Measurements from ENCODE around the gene NRF1. TPM values are rescaled to one million over a fixed set of nuclear protein-coding genes. Genes with fewer than 3 reads are reported as not detected.

Gene NRF1
- total and polyA plus RNA-seq, 10 of the 15 experiments (the other 5 are each of a cell fraction or from before 2014, with no cell fraction given), result 3.5 to 23.1 (median 13.5) TPM

DNA sequence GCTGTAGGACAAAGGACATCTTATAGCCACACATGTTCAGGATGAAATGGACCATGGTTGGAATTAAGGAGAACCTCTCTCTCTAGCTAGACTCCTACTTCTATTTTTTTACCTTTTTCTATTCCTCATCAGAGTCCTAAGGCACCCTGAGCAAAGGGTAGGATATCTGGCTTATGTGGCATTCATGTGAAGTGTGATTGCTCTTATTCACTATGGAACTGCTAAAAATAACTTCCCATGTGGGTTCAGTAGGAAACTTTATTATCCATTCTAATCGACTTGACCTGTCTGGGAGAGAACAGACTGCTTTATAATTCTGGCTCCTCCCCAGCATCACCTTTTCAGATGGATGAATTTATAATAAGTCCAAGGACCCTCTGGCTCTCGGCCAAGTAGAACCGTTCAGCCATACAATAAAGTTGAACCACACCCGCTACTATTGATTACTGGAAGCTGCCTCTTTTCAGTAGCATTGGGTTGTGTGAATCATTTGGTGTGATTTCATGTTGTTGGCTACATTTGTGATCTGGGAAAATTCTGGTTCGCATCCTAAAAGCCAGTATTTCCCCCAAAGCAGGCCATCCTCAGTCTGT lies 117.5 kb downstream of the NRF1 start:
- in situ Hi-C loops (cut with MboI) (no loop called here), intact Hi-C loops (cut with micrococcal nuclease; ENCODE audit: unreplicated experiment) (loop anchor here (10.0 kb wide), 1 partner anchor 224 kb away; the partner anchor contains the start of gene SMKR1)
- ChIA-PET SMC1A (ENCODE audit: uncharacterized antibody, unreplicated experiment) (no interaction called here), POLR2A (no interaction called here), RAD21 (ENCODE audit: unreplicated experiment) (no interaction called here), CTCF (no interaction called here)
- no TSS peak for BruUV-seq (replicated peaks)
- H3K36me3 ChIP-seq (ENCODE audit: control insufficient read depth in 2 of 2, insufficient read depth in 2 of 2, low read length in 1 of 2), result peaks cover 0 to 10% of the 10 kb centered on the region in 2 experiments; a peak in 3 of 4 replicates
- 79% methylated on average over 5 of the region's 5 CpGs for WGBS (ENCODE audit: insufficient coverage, insufficient replicate concordance, low lambda C conversion rate, missing lambda C conversion rate)
- H3K4me1 ChIP-seq (ENCODE audit: control insufficient read depth, insufficient read depth, low read length), result no peaks in the 10 kb centered on the region
- no peak overlapping the region for H3K4me3 ChIP-seq
- no peak for DNase-seq (ENCODE audit: low read depth, low spot score)
- no peaks in the 10 kb centered on the region for H3K9me3 ChIP-seq (replicated peaks; ENCODE audit: control insufficient read depth, insufficient read depth, low read length)
- H4K20me1 ChIP-seq (ENCODE audit: control insufficient read depth, insufficient read depth), result no peaks in the 10 kb centered on the region
- no peak overlapping the region for H2AFZ ChIP-seq (ENCODE audit: control insufficient read depth, low read depth, low read length)
- H3K27me3 ChIP-seq (replicated peaks in 1 of 2; ENCODE audit: control insufficient read depth in 2 of 2, insufficient read depth in 2 of 2, low read length in 1 of 2), result no peaks in the 10 kb centered on the region
- H3K27ac ChIP-seq (ENCODE audit: control insufficient read depth, insufficient read depth), result no peak overlapping the region
- H3K79me2 ChIP-seq (ENCODE audit: control insufficient read depth, insufficient read depth, low read length), result no peaks in the 10 kb centered on the region
- no peak for FAIRE-seq
- no peak overlapping the region for H3K4me2 ChIP-seq (ENCODE audit: control insufficient read depth, insufficient read depth)
- ATAC-seq, result no peak
- no peak overlapping the region for H3K9ac ChIP-seq (ENCODE audit: control insufficient read depth, insufficient read depth, low read length)
- TF ChIP-seq, protein P1, sequence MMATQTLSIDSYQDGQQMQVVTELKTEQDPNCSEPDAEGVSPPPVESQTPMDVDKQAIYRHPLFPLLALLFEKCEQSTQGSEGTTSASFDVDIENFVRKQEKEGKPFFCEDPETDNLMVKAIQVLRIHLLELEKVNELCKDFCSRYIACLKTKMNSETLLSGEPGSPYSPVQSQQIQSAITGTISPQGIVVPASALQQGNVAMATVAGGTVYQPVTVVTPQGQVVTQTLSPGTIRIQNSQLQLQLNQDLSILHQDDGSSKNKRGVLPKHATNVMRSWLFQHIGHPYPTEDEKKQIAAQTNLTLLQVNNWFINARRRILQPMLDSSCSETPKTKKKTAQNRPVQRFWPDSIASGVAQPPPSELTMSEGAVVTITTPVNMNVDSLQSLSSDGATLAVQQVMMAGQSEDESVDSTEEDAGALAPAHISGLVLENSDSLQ (IDR thresholded peaks at IDR 0.05), result no peak
- TF ChIP-seq IKZF1 (conservative IDR thresholded peaks at IDR 0.05) (no peak), HDAC6 (IDR thresholded peaks at IDR 0.05; ENCODE audit: unreplicated experiment) (no peak), ESRRA (IDR thresholded peaks at IDR 0.05; ENCODE audit: low read length) (no peak), POLR2AphosphoS2 (IDR thresholded peaks at IDR 0.05; ENCODE audit: low read depth, low read length) (no peak), SIN3A (IDR thresholded peaks at IDR 0.05; ENCODE audit: low read depth, low read length) (no peak), SMARCA5 (IDR thresholded peaks at IDR 0.05) (no peak), FOXK2 (IDR thresholded peaks at IDR 0.05) (no peak), CHD1 (IDR thresholded peaks at IDR 0.05; ENCODE audit: low read depth, low read length) (no peak), ZNF622 (IDR thresholded peaks at IDR 0.05) (no peak), MEF2B (IDR thresholded peaks at IDR 0.05; ENCODE audit: partially characterized antibody, poor library complexity, severe bottlenecking) (no peak)
- TF ChIP-seq, protein P2, sequence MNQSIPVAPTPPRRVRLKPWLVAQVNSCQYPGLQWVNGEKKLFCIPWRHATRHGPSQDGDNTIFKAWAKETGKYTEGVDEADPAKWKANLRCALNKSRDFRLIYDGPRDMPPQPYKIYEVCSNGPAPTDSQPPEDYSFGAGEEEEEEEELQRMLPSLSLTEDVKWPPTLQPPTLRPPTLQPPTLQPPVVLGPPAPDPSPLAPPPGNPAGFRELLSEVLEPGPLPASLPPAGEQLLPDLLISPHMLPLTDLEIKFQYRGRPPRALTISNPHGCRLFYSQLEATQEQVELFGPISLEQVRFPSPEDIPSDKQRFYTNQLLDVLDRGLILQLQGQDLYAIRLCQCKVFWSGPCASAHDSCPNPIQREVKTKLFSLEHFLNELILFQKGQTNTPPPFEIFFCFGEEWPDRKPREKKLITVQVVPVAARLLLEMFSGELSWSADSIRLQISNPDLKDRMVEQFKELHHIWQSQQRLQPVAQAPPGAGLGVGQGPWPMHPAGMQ (IDR thresholded peaks at IDR 0.05; ENCODE audit: borderline replicate concordance), result no peak
- TF ChIP-seq, protein P3, sequence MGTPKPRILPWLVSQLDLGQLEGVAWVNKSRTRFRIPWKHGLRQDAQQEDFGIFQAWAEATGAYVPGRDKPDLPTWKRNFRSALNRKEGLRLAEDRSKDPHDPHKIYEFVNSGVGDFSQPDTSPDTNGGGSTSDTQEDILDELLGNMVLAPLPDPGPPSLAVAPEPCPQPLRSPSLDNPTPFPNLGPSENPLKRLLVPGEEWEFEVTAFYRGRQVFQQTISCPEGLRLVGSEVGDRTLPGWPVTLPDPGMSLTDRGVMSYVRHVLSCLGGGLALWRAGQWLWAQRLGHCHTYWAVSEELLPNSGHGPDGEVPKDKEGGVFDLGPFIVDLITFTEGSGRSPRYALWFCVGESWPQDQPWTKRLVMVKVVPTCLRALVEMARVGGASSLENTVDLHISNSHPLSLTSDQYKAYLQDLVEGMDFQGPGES (IDR thresholded peaks at IDR 0.05), result no peak
- TF ChIP-seq, protein P4, sequence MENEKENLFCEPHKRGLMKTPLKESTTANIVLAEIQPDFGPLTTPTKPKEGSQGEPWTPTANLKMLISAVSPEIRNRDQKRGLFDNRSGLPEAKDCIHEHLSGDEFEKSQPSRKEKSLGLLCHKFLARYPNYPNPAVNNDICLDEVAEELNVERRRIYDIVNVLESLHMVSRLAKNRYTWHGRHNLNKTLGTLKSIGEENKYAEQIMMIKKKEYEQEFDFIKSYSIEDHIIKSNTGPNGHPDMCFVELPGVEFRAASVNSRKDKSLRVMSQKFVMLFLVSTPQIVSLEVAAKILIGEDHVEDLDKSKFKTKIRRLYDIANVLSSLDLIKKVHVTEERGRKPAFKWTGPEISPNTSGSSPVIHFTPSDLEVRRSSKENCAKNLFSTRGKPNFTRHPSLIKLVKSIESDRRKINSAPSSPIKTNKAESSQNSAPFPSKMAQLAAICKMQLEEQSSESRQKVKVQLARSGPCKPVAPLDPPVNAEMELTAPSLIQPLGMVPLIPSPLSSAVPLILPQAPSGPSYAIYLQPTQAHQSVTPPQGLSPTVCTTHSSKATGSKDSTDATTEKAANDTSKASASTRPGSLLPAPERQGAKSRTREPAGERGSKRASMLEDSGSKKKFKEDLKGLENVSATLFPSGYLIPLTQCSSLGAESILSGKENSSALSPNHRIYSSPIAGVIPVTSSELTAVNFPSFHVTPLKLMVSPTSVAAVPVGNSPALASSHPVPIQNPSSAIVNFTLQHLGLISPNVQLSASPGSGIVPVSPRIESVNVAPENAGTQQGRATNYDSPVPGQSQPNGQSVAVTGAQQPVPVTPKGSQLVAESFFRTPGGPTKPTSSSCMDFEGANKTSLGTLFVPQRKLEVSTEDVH (IDR thresholded peaks at IDR 0.05; ENCODE audit: low read depth, partially characterized antibody), result no peak
- TF ChIP-seq, protein P5, sequence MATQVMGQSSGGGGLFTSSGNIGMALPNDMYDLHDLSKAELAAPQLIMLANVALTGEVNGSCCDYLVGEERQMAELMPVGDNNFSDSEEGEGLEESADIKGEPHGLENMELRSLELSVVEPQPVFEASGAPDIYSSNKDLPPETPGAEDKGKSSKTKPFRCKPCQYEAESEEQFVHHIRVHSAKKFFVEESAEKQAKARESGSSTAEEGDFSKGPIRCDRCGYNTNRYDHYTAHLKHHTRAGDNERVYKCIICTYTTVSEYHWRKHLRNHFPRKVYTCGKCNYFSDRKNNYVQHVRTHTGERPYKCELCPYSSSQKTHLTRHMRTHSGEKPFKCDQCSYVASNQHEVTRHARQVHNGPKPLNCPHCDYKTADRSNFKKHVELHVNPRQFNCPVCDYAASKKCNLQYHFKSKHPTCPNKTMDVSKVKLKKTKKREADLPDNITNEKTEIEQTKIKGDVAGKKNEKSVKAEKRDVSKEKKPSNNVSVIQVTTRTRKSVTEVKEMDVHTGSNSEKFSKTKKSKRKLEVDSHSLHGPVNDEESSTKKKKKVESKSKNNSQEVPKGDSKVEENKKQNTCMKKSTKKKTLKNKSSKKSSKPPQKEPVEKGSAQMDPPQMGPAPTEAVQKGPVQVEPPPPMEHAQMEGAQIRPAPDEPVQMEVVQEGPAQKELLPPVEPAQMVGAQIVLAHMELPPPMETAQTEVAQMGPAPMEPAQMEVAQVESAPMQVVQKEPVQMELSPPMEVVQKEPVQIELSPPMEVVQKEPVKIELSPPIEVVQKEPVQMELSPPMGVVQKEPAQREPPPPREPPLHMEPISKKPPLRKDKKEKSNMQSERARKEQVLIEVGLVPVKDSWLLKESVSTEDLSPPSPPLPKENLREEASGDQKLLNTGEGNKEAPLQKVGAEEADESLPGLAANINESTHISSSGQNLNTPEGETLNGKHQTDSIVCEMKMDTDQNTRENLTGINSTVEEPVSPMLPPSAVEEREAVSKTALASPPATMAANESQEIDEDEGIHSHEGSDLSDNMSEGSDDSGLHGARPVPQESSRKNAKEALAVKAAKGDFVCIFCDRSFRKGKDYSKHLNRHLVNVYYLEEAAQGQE (IDR thresholded peaks at IDR 0.05; ENCODE audit: low read depth, low read length), result no peak
